Lower leg skin (tissue), 4 donors: ENCODE measurements around the gene TSEN54. TPM values are rescaled to one million over a fixed set of nuclear protein-coding genes. Genes with fewer than 3 reads are reported as not detected.
A peak's percentile ranks its signal among the peaks of the same experiment; 100 is the strongest.

Source experiments
- DNase-seq, 2 donors: peaks; one replicate each; pipeline ENCODE4 v3.0.0-alpha.2; 2019; ENCODE audit warnings: low spot score in 2 of 2
- H3K4me3 ChIP-seq: fragments of 200-600 bp; sonication (generic); 2 replicates; pipeline ENCODE4 v1.5.1; 2017; ENCODE audit warnings: mild to moderate bottlenecking, low read depth; ENCODE audit not compliant: poor library complexity, severe bottlenecking
- CTCF ChIP-seq, 3 donors: fragments of 450-650 bp; IDR thresholded peaks; one replicate each; pipeline ENCODE4 v1.5.1; 2016; ENCODE audit warnings: antibody characterized with exemption in 3 of 3, mild to moderate bottlenecking in 3 of 3, moderate library complexity in 2 of 3
- POLR2A ChIP-seq, 2 donors: fragments of 450-650 bp; IDR thresholded peaks; one replicate each; pipeline ENCODE4 v1.6.1; 2016 to 2017; ENCODE audit warnings: antibody characterized with exemption in 2 of 2, mild to moderate bottlenecking in 1 of 2, moderate library complexity in 1 of 2
- WGBS, 2 donors: methylation state at CpG; one replicate each; pipeline ENCODE4 v1.1.5; 2018; 5-methylcytosine and 5-hydroxymethylcytosine counted together
- intact Hi-C: fragments of 100-400 bp; cut with DNase I; formaldehyde crosslinking; loops from one replicate; pipeline ENCODE4 v1.15.0; 2023; ENCODE audit warnings: low total_unique reads
- total RNA-seq, 4 donors: library from RNA; depleted of rRNA; stranded (reverse); fragments of >200 nt; gene quantifications; one replicate each; pipeline ENCODE4 v1.1.0, GENCODE V29; 2016

The TSEN54 gene
- total RNA-seq = 10 to 100 TPM; 42.7 to 70.8 (median 50.8) TPM

GRCh38 chr17:75516255-75516618, at the start of gene TSEN54:
Gene TSEN54, plus strand, starts transcription at chr17:75516528. Its CDS starts 33 bp downstream, at chr17:75516561.
- intact Hi-C loops = no loop called here
- WGBS, 2 donors = 0% methylated on average over 13 to 36 of the region's 45 CpGs
- no peak for TF ChIP-seq POLR2A (IDR thresholded peaks at IDR 0.05)
- no peak for TF ChIP-seq CTCF (IDR thresholded peaks at IDR 0.05)
- peak; percentile 91 to 99 for DNase-seq
- H3K4me3 ChIP-seq = peak within 1 kb of the TSS; percentile 70

GRCh38 chr17:75468291-75468754, 48.0 kb upstream of the TSEN54 start:
- TF ChIP-seq CTCF (IDR thresholded peaks at IDR 0.05) = no peak
- no peak for DNase-seq
- WGBS, 2 donors = 50 to 61% methylated on average over 5 to 8 of the region's 8 CpGs

GRCh38 chr17:75468779-75469373, 47.5 kb upstream of the TSEN54 start:
- intact Hi-C loops = no loop called here
- H3K4me3 ChIP-seq = no peak overlapping the region
- DNase-seq = no peak
- TF ChIP-seq POLR2A (IDR thresholded peaks at IDR 0.05) = no peak
- no peak for TF ChIP-seq CTCF (IDR thresholded peaks at IDR 0.05)
- WGBS, 2 donors = 62 to 69% methylated on average over 13 of the region's 13 CpGs

More at GRCh38 chr17:75468291-75468754, 48.0 kb upstream of the TSEN54 start:
- H3K4me3 ChIP-seq = no peak overlapping the region
- intact Hi-C loops = no loop called here

GRCh38 chr17:75471207-75471606, 45.1 kb upstream of the TSEN54 start:
- no peak for TF ChIP-seq POLR2A (IDR thresholded peaks at IDR 0.05)
- TF ChIP-seq CTCF (IDR thresholded peaks at IDR 0.05) = no peak
- DNase-seq = no peak
- WGBS, 2 donors = 85 to 92% methylated on average over 6 of the region's 6 CpGs
- intact Hi-C loops = no loop called here
- no peak overlapping the region for H3K4me3 ChIP-seq

GRCh38 chr17:75472119-75472518, 44.2 kb upstream of the TSEN54 start:
- H3K4me3 ChIP-seq = no peak overlapping the region
- no peak for TF ChIP-seq POLR2A (IDR thresholded peaks at IDR 0.05)
- no peak for TF ChIP-seq CTCF (IDR thresholded peaks at IDR 0.05)
- intact Hi-C loops = no loop called here
- no peak for DNase-seq
- WGBS, 2 donors = 46 to 55% methylated on average over 4 of the region's 4 CpGs

- no peak for TF ChIP-seq POLR2A (IDR thresholded peaks at IDR 0.05)
- no peak for DNase-seq
- WGBS, 2 donors = 70 to 86% methylated on average over 2 of the region's 2 CpGs
- H3K4me3 ChIP-seq = no peak overlapping the region
- intact Hi-C loops = no loop called here
Measured at GRCh38 chr17:75473246-75473645, 43.1 kb upstream of the TSEN54 start.
